SK-N-SH (cell line): ENCODE data around the gene VPS25. TPM values are rescaled to one million over a fixed set of nuclear protein-coding genes. Genes with fewer than 3 reads are reported as not detected.

Experiments used
- CTCF ChIA-PET: fragments of 300-600, 350-600 bp; formaldehyde crosslinking; extraction: SDS; loops from one replicate; lab custom pipeline; 2021; lab: Yijun Ruan, JAX
- POLR2A ChIA-PET: fragments of 350-600 bp; sonication (Branson Sonifier 250); formaldehyde crosslinking; extraction: SDS; loops from one replicate; lab custom pipeline; 2020; ENCODE audit warnings: antibody characterized with exemption, inconsistent platforms; lab: Yijun Ruan, JAX
- DNase-seq: peaks from one replicate; pipeline ENCODE4 v3.0.0; 2012
- H2AFZ ChIP-seq: fragments of 200-600 bp; sonication (generic); 2 replicates; pipeline ENCODE4 v1.8.1; 2016; ENCODE audit warnings: antibody characterized with exemption, mild to moderate bottlenecking, low read depth
- H3F3A ChIP-seq: fragments of 200-600 bp; sonication (generic); replicated peaks from 2 replicates; pipeline ENCODE3; 2016; ENCODE audit warnings: antibody characterized with exemption, mild to moderate bottlenecking; ENCODE audit not compliant: insufficient read depth
- H3K27ac ChIP-seq, 2 experiments: fragments of 200-500 bp in 1 of 2; fragments of 200-600 bp in 1 of 2; sonication (Bioruptor generic) in 1 of 2; sonication (generic), shearing (Covaris generic) in 1 of 2; 2 replicates each; pipeline versions ENCODE4 v1.5.1 to v1.6.1; 2014 to 2016; ENCODE audit warnings: low read depth in 2 of 2, inconsistent platforms in 1 of 2, low read length in 1 of 2, mild to moderate bottlenecking in 1 of 2, mixed read lengths in 1 of 2
- H3K27me3 ChIP-seq: fragments of 200-600 bp; sonication (generic), shearing (Covaris generic); 2 replicates; pipeline ENCODE4 v1.6.1; 2016; ENCODE audit warnings: mixed run types; ENCODE audit not compliant: insufficient read depth
- H3K36me3 ChIP-seq, 2 experiments: fragments of 200-500 bp in 1 of 2; fragments of 200-600 bp in 1 of 2; sonication (Bioruptor generic) in 1 of 2; sonication (generic) in 1 of 2; replicated peaks in 1 of 2; 2 replicates each; pipeline versions ENCODE3 to v1.5.1; 2014 to 2016; ENCODE audit warnings: low read length in 1 of 2, mild to moderate bottlenecking in 1 of 2; ENCODE audit not compliant: insufficient read depth in 2 of 2, control insufficient read depth in 1 of 2
- H3K4me1 ChIP-seq, 2 experiments: fragments of 200-500 bp in 1 of 2; fragments of 200-600 bp in 1 of 2; sonication (Bioruptor generic) in 1 of 2; sonication (generic), shearing (Covaris generic) in 1 of 2; 2 replicates each; pipeline versions ENCODE4 v1.5.1 to v1.6.1; 2014 to 2016; ENCODE audit warnings: low read depth in 1 of 2, low read length in 1 of 2, mixed run types in 1 of 2; ENCODE audit not compliant: insufficient read depth in 2 of 2, control insufficient read depth in 1 of 2
- H3K4me2 ChIP-seq: fragments of 200-600 bp; sonication (generic), shearing (Covaris generic); 2 replicates; pipeline ENCODE4 v1.6.1; 2017; ENCODE audit warnings: mixed run types
- H3K4me3 ChIP-seq, 2 experiments: fragments of 200-500 bp in 1 of 2; fragments of 200-600 bp in 1 of 2; sonication (Bioruptor generic) in 1 of 2; sonication (generic), shearing (Covaris generic) in 1 of 2; 2 replicates each; pipeline versions ENCODE4 v1.5.1 to v1.8.1; 2014 to 2016; ENCODE audit warnings: low read depth in 2 of 2, inconsistent platforms in 1 of 2, low read length in 1 of 2, mild to moderate bottlenecking in 1 of 2, mixed read lengths in 1 of 2, moderate library complexity in 1 of 2
- H3K79me2 ChIP-seq: fragments of 200-600 bp; sonication (generic); 2 replicates; pipeline ENCODE4 v1.8.1; 2017; ENCODE audit warnings: mild to moderate bottlenecking; ENCODE audit not compliant: insufficient read depth
- H3K9ac ChIP-seq: fragments of 200-600 bp; sonication (generic); 2 replicates; pipeline ENCODE4 v1.6.1; 2017; ENCODE audit warnings: mixed run types
- H3K9me2 ChIP-seq: fragments of 200-600 bp; sonication (generic); 2 replicates; pipeline ENCODE4 v1.6.1; 2017; ENCODE audit warnings: mixed run types
- H3K9me3 ChIP-seq: fragments of 200-600 bp; sonication (generic); 2 replicates; pipeline ENCODE4 v1.6.1; 2017; ENCODE audit warnings: mixed run types, mild to moderate bottlenecking, moderate library complexity
- H4K20me1 ChIP-seq: fragments of 200-600 bp; sonication (generic); 2 replicates; pipeline ENCODE4 v1.6.1; 2017; ENCODE audit warnings: mild to moderate bottlenecking, mixed run types; ENCODE audit not compliant: insufficient read depth
- EZH2phosphoT487 ChIP-seq: fragments of 200-600 bp; sonication (generic); IDR thresholded peaks from 2 replicates; pipeline ENCODE4 v1.6.1; 2017; ENCODE audit warnings: low read depth, mixed run types, mild to moderate bottlenecking, antibody characterized with exemption, moderate library complexity, borderline replicate concordance
- FOXJ3 ChIP-seq: sonication (generic); formaldehyde crosslinking; IDR thresholded peaks from 2 replicates; pipeline ENCODE4 v1.5.1; 2020; ENCODE audit warnings: mild to moderate bottlenecking, missing genetic modification reagents
- IRF3 ChIP-seq: fragments of 150-350 bp; IDR thresholded peaks from 2 replicates; pipeline ENCODE4 v1.6.1; 2016; ENCODE audit warnings: mild to moderate bottlenecking, low read depth, low read length
- MAX ChIP-seq: IDR thresholded peaks from 2 replicates; pipeline ENCODE4 v1.4.0; 2012; ENCODE audit warnings: low read depth
- POLR2AphosphoS5 ChIP-seq: IDR thresholded peaks from 2 replicates; pipeline ENCODE4 v1.6.1; 2012; ENCODE audit warnings: low read depth, low read length
- TCF12 ChIP-seq: IDR thresholded peaks from 2 replicates; pipeline ENCODE4 v1.4.0; 2012
- WGBS: methylation state at CpG from one replicate; pipeline ENCODE4 v1.1.6; 2017; ENCODE audit warnings: low lambda C conversion rate; 5-methylcytosine and 5-hydroxymethylcytosine counted together
- polyA plus RNA-seq, 3 experiments: library from polyadenylated mRNA; depleted of rRNA; stranded (reverse); fragments of >200 nt; gene quantifications; 2 replicates each; pipeline ENCODE4 v1.2.3, GENCODE V29; 2012

The VPS25 gene
- polyA plus RNA-seq, 1 of the 3 experiments (the other 2 are of a cell fraction): 127 TPM

DNA sequence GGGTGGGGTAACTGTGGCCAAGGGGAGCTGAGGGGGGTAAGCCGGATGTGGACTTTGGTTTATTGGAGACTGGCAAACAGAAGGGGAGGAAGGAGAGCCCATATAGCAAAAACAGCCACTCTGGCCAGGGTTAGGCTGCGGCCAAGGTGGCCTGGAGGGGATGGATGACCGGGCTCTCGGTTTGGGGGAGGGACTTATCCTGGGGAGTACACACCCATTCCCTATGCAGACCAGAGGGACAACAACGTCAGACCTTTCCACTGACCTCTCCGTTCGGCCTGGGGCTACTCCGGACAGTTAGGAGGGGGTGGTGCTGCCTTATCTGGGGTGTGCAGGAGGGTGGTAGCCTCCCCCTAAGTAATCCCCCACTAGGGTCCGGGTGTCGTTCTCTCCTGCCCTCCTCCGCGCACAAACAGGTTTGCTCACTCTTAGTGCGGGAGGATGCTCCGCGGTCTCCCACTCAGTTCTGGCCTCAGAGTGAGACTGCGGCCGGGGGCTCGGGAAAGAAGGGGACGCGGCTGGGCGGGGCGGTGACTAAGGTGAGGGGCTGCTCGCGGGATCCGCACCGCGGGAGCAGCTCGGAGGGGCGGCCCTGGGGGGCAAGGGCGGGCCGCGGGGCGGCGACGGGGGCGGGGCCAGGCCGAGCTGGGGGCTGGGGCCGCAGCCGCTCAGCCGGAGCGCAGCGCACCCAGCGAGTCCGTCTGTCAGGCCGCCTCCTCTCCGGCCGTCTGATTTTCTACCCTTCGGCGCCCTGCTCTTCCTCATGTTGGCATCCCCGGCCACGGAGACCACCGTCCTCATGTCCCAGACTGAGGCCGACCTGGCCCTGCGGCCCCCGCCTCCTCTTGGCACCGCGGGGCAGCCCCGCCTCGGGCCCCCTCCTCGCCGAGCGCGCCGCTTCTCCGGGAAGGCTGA, 6.9 kb downstream of the VPS25 start, which contains the start of gene WNK4:
WNK4 (plus strand) TSS at position 675 of the 915 bp plus-strand sequence; CDS start at position 764, 89 bp downstream.
- TF ChIP-seq POLR2AphosphoS5 (peak; percentile 68), TCF12 (no peak)
- Histone ChIP-seq H3K4me1 (peaks cover 14 to 17% of the 10 kb centered on the region in 2 experiments; a peak in 3 of 4 replicates), H4K20me1 (no peaks in the 10 kb centered on the region), H2AFZ (peak within 1 kb of the TSS; percentile 67; the same call in 1 of the 2 replicates), H3F3A (peaks cover 15% of the 10 kb centered on the region), H3K4me3 (peak within 1 kb of the TSS; percentile 61 to 84), H3K9ac (peak within 1 kb of the TSS; percentile 87), H3K9me2 (no peaks in the 10 kb centered on the region), H3K4me2 (peak within 1 kb of the TSS; percentile 98), H3K9me3 (no peaks in the 10 kb centered on the region), H3K27me3 (no peaks in the 10 kb centered on the region), H3K79me2 (peaks cover 48% of the 10 kb centered on the region), H3K27ac (peak within 1 kb of the TSS in 1 of 2 experiments; percentile 46; a peak in 3 of 4 replicates), H3K36me3 (peaks cover 25 to 38% of the 10 kb centered on the region in 2 experiments)
- 30% methylated on average over 51 of the region's 65 CpGs for WGBS
- DNase-seq: peak; percentile 89
- ChIA-PET CTCF (interaction anchor here (1.0 to 1.8 kb wide), 4 partner anchors 17 to 202 kb away, joined by 3 to 7 read pairs (median 4); no protein-coding TSS in a partner anchor), POLR2A (interaction anchor here (0.5 to 1.4 kb wide), 2 partner anchors 18 to 251 kb away, joined by 3 to 4 read pairs; partner anchors contain the start of genes CNTD1 and COA3)

DNA sequence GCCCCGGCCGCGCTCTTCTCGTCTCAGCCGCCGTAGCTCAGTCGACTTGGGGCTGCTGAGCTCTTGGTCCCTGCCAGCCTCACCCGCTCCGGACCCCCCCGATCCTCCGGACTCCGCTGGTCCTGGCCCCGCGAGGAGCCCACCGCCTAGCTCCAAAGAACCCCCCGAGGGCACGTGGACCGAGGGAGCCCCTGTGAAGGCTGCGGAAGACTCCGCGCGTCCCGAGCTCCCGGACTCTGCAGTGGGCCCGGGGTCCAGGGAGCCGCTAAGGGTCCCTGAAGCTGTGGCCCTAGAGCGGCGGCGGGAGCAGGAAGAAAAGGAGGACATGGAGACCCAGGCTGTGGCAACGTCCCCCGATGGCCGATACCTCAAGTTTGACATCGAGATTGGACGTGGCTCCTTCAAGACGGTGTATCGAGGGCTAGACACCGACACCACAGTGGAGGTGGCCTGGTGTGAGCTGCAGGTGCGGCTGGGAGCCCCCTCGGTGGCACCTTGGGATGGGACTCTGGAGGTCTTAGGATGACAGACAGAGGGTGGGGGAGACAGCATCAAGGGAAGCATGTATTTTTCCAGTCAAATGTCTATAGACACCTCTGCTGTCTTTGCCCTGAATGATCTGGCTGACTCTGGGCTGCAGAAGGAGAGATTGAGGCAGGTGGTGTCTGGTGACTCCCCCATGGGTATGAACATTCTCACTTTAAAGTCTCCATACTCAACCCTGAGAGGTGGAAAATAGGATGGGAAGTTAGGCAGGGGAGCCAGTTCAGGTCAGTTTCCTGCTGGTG, 7.8 kb downstream of the VPS25 start:
- H4K20me1 ChIP-seq: no peaks in the 10 kb centered on the region
- DNase-seq: no peak
- H3K27me3 ChIP-seq: no peaks in the 10 kb centered on the region
- H3K9me3 ChIP-seq: no peaks in the 10 kb centered on the region
- H3K36me3 ChIP-seq: peaks cover 20 to 29% of the 10 kb centered on the region in 2 experiments
- peak overlapping the region; percentile 61 to 84 for H3K4me3 ChIP-seq
- ChIA-PET POLR2A (interaction anchor here (0.5 to 1.4 kb wide), 3 partner anchors 17 to 252 kb away, joined by 3 to 4 read pairs (median 3); partner anchors contain the start of genes CNTD1 and COA3), CTCF (interaction anchor here (0.7 to 1.8 kb wide), 4 partner anchors 8 to 203 kb away, joined by 3 to 7 read pairs (median 4); partner anchors contain the start of gene VPS25)
- peaks cover 7% of the 10 kb centered on the region for H3F3A ChIP-seq
- peak overlapping the region; percentile 87 for H3K9ac ChIP-seq
- peak overlapping the region; percentile 98 for H3K4me2 ChIP-seq
- TF ChIP-seq FOXJ3 (CRISPR knock-in tag) (no peak), EZH2phosphoT487 (no peak), POLR2AphosphoS5 (no peak), IRF3 (no peak), MAX (0 out of 2 replicates have a peak, but pooled peaks have one; percentile 25)
- H3K4me1 ChIP-seq: peaks cover 14% of the 10 kb centered on the region in 2 experiments; a peak in 3 of 4 replicates
- peak overlapping the region in 1 of 2 experiments; percentile 40; a peak in 2 of 4 replicates for H3K27ac ChIP-seq
- WGBS: 38% methylated on average over 25 of the region's 39 CpGs
- peaks cover 47% of the 10 kb centered on the region for H3K79me2 ChIP-seq
- no peak overlapping the region for H2AFZ ChIP-seq
- H3K9me2 ChIP-seq: no peaks in the 10 kb centered on the region
